Nephron (organoid): ENCODE data around the gene PADI3.
A peak's percentile ranks its signal among the peaks of the same experiment; 100 is the strongest.

Experiments used
- H3K27ac Mint-ChIP-seq, 3 experiments: 2 replicates each; pipeline ENCODE4 v1.8.0; 2020; ENCODE audit warnings: mixed read lengths in 3 of 3, mild to moderate bottlenecking in 2 of 3, moderate library complexity in 1 of 3
- H3K27me3 Mint-ChIP-seq: 2 replicates; pipeline ENCODE4 v1.8.0; 2021; ENCODE audit warnings: low read depth, mild to moderate bottlenecking, moderate library complexity, mixed read lengths
- H3K36me3 Mint-ChIP-seq: 2 replicates; pipeline ENCODE4 v1.8.0; 2020; ENCODE audit warnings: low read depth, mixed read lengths
- H3K4me1 Mint-ChIP-seq: 2 replicates; pipeline ENCODE4 v1.8.0; 2020; ENCODE audit warnings: mixed read lengths
- H3K4me3 Mint-ChIP-seq, 3 experiments: 2 replicates each; pipeline ENCODE4 v1.8.0; 2020; ENCODE audit warnings: mild to moderate bottlenecking in 3 of 3, mixed read lengths in 3 of 3, moderate library complexity in 2 of 3
- H3K9me3 Mint-ChIP-seq: 2 replicates; pipeline ENCODE4 v1.8.0; 2020; ENCODE audit warnings: mixed read lengths
- TF ChIP-seq, protein P1 (sequence below), 3 experiments: fragments of 200-600 bp; sonication (generic); IDR thresholded peaks; one replicate each; pipeline ENCODE4 v1.5.0; 2021; ENCODE audit warnings: antibody characterized with exemption in 3 of 3; ENCODE audit not compliant: unreplicated experiment in 3 of 3

PADI3 gene, protein sequence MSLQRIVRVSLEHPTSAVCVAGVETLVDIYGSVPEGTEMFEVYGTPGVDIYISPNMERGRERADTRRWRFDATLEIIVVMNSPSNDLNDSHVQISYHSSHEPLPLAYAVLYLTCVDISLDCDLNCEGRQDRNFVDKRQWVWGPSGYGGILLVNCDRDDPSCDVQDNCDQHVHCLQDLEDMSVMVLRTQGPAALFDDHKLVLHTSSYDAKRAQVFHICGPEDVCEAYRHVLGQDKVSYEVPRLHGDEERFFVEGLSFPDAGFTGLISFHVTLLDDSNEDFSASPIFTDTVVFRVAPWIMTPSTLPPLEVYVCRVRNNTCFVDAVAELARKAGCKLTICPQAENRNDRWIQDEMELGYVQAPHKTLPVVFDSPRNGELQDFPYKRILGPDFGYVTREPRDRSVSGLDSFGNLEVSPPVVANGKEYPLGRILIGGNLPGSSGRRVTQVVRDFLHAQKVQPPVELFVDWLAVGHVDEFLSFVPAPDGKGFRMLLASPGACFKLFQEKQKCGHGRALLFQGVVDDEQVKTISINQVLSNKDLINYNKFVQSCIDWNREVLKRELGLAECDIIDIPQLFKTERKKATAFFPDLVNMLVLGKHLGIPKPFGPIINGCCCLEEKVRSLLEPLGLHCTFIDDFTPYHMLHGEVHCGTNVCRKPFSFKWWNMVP

DNA sequence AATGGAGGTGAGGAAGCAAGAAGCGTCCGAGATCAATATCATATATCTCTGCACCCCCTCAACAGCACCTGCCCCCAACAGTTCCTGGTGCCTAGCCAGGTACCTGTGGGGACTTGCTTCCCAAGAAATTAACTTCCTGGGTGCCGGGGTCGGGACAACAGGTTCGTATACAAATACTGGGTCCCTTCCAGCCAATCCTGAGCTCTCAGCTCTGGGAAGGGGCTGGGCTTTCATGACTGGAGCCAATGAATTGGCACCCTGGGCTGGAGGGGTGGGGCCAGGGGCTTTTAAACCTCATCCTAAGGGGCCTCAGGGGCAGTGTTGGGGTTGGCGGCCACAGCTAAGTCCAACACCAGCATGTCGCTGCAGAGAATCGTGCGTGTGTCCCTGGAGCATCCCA is at the start of gene PADI3:
Gene PADI3 (plus strand): TSS at position 318 of the 400 bp plus-strand sequence. CDS start 40 bp downstream, at position 358.
- peaks cover 36% of the 10 kb centered on the region for H3K27me3 Mint-ChIP-seq
- no peak within 1 kb of the TSS for H3K27ac Mint-ChIP-seq
- H3K4me3 Mint-ChIP-seq = no peak within 1 kb of the TSS
- TF ChIP-seq, protein P1, sequence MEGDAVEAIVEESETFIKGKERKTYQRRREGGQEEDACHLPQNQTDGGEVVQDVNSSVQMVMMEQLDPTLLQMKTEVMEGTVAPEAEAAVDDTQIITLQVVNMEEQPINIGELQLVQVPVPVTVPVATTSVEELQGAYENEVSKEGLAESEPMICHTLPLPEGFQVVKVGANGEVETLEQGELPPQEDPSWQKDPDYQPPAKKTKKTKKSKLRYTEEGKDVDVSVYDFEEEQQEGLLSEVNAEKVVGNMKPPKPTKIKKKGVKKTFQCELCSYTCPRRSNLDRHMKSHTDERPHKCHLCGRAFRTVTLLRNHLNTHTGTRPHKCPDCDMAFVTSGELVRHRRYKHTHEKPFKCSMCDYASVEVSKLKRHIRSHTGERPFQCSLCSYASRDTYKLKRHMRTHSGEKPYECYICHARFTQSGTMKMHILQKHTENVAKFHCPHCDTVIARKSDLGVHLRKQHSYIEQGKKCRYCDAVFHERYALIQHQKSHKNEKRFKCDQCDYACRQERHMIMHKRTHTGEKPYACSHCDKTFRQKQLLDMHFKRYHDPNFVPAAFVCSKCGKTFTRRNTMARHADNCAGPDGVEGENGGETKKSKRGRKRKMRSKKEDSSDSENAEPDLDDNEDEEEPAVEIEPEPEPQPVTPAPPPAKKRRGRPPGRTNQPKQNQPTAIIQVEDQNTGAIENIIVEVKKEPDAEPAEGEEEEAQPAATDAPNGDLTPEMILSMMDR (IDR thresholded peaks at IDR 0.05; ENCODE audit: unreplicated experiment in 3 of 3) = no peak
- H3K4me1 Mint-ChIP-seq = peaks cover 14% of the 10 kb centered on the region
- no peaks in the 10 kb centered on the region for H3K36me3 Mint-ChIP-seq
- no peaks in the 10 kb centered on the region for H3K9me3 Mint-ChIP-seq

DNA sequence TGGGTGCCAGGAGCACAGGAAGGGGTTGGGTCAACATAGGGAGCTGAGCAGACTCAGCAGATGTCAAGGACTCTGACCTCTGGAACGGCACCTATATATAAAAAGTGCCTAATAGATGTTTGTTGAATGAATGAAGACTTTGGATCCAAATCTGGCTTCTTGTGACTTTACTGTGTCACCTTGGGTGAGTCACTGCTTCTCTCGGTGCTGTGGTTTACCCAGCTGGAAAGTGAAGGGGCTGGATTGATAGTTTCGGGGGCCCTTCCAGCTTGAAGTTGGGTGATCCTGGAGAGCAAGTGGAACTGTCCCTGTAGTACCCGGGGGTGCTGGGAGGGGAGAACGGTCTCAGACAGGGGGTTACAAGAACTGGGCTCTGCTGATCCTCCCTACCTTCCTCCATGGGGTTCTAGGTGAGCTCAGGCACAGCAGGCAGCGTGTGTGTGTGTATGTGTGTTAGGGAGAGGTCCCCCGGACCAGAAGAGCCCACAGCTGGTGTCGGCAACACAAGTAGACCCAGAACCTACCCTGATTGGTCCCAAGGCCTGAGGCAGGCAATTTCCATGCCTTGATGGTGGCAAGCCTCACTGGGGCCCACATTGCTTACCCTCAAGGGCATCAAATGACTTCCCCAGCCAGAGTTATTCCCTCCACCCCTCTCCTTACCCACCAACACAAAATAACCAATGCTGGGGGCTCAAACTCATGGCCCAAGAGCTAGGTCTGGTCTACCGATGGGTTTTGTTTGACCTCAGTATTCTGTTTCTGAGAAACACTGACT is 49.4 kb upstream of the PADI3 start:
- Mint-ChIP-seq H3K27me3 (peaks cover 7% of the 10 kb centered on the region), H3K9me3 (no peaks in the 10 kb centered on the region), H3K27ac (peak overlapping the region; percentile 24 to 96 (median 88)), H3K36me3 (no peaks in the 10 kb centered on the region), H3K4me3 (no peak overlapping the region), H3K4me1 (peaks cover 17% of the 10 kb centered on the region)
- TF ChIP-seq, protein P1 (IDR thresholded peaks at IDR 0.05; ENCODE audit: unreplicated experiment in 3 of 3) = no peak

DNA sequence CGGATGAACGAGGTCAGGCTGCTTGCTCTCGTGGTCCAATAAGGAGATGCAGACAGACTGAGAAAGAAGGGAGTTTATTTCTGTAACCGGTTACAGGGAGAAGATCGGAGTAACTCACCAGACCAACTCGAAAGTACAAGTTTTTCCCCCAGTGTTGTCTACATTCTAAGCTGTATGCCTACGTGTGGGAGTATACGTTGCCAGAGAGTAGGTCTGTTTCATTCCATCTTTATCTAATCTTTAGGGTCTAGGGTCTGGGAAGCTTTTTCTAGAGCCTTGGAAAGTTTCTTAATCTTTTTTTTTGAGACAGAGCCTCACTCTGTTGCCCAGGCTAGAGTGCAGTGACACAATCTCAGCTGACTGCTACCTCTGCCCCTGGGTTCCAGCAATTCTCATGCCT is 48.7 kb upstream of the PADI3 start:
- Mint-ChIP-seq H3K36me3 (no peaks in the 10 kb centered on the region), H3K4me1 (peaks cover 17% of the 10 kb centered on the region), H3K9me3 (no peaks in the 10 kb centered on the region), H3K27ac (peak overlapping the region; percentile 88 to 97 (median 96)), H3K4me3 (no peak overlapping the region), H3K27me3 (peaks cover 8% of the 10 kb centered on the region)
- TF ChIP-seq, protein P1 (IDR thresholded peaks at IDR 0.05; ENCODE audit: unreplicated experiment in 3 of 3) = no peak

DNA sequence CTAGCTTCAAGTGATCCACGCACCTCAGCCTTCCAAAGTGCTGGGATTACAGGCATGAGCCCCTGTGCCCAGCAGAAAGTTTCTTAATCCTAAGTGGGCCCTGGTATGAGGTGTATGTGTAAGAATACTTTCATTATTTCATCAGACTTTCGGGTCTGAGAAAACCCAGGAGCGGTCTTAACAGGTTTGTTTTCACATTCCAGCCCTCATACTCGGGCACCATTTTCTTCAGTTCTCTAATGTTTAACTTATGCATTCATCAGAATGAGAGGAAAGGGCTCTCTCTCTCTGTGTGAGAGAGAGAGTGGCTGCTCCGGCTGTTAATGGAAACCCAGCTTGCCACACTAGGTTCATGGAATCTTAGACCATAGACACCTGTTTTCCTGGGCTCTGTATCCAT is 48.1 kb upstream of the PADI3 start:
- Mint-ChIP-seq H3K4me3 (no peak overlapping the region), H3K36me3 (no peaks in the 10 kb centered on the region), H3K4me1 (peaks cover 17% of the 10 kb centered on the region), H3K9me3 (no peaks in the 10 kb centered on the region), H3K27me3 (peaks cover 13% of the 10 kb centered on the region), H3K27ac (peak overlapping the region; percentile 88 to 97 (median 96))
- TF ChIP-seq, protein P1 (IDR thresholded peaks at IDR 0.05; ENCODE audit: unreplicated experiment in 3 of 3) = no peak

DNA sequence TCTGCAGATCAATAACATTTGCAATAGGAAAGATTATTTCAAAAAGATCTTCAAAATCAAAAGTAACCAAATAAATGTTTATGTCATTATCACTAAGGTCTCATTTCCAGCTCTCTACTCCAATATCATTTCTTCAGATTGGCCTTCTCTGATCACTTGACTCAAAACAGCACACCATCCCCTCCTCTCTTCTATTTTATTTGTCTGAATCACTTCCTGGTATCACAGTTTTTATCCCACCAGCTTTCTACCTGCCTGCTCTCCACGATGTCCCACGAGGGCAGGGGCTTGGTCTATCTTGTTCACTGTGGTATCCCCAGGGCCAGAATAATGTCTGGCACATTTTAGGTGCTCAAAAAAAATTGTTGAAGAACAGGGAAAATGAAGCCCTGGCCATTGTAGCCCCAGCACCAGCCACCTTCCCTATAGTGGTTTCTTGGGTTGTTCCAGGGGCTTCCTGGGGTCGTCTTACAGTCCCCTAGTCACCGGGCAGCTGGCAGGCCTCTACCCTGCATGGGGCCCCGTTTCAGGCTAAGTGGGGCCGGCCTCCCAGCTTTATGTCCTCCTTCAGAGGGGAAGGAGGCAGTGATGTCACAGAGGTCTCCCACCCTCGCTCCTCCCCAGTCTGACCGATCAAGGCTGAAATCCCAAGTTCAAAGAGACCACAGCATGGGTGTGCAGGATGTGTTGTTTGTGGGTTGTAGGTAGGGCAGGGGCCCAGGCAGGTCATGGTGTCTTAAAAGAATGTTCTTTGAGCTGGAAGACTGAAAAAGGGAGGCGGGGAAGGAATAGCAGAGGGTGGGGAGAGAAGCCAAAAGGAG is 47.5 kb upstream of the PADI3 start:
- H3K4me1 Mint-ChIP-seq = peaks cover 17% of the 10 kb centered on the region
- H3K9me3 Mint-ChIP-seq = no peaks in the 10 kb centered on the region
- H3K27me3 Mint-ChIP-seq = peaks cover 13% of the 10 kb centered on the region
- no peak overlapping the region for H3K4me3 Mint-ChIP-seq
- peak overlapping the region; percentile 88 to 97 (median 96) for H3K27ac Mint-ChIP-seq
- H3K36me3 Mint-ChIP-seq = no peaks in the 10 kb centered on the region
- TF ChIP-seq, protein P1 (IDR thresholded peaks at IDR 0.05; ENCODE audit: unreplicated experiment in 3 of 3) = no peak
